ENCODE results near the gene MAML3. TPM values are rescaled to one million over a fixed set of nuclear protein-coding genes. Genes with fewer than 3 reads are reported as not detected.

MAML3 gene
- total and polyA plus RNA-seq, 12 donors: 1.1 to 4.6 (median 2.6) TPM

GRCh38 chr4:139834226-139834662 lies 319.7 kb downstream of the MAML3 start:
- Histone ChIP-seq H3K4me1 (peaks cover 0 to 27% (median 6%) of the 10 kb centered on the region in 9 donors), H3K27ac (no peak overlapping the region), H3K36me3 (no peaks in the 10 kb centered on the region), H3K27me3 (no peaks in the 10 kb centered on the region), H3K4me3 (no peak overlapping the region), H3K9me3 (no peaks in the 10 kb centered on the region)
- no peak for TF ChIP-seq CTCF (IDR thresholded peaks at IDR 0.05)
- WGBS, 2 donors: 95 to 97% methylated on average over 8 of the region's 8 CpGs
- intact Hi-C loops (cut with DNase I): no loop called here
- DNase-seq (no peak), ATAC-seq (no peak)

GRCh38 chr4:139833151-139833910 lies 320.7 kb downstream of the MAML3 start:
- Histone ChIP-seq H3K4me3 (no peak overlapping the region), H3K27ac (no peak overlapping the region), H3K36me3 (no peaks in the 10 kb centered on the region), H3K4me1 (peaks cover 0 to 19% (median 5%) of the 10 kb centered on the region in 9 donors), H3K9me3 (no peaks in the 10 kb centered on the region), H3K27me3 (no peaks in the 10 kb centered on the region)
- intact Hi-C loops (cut with DNase I): no loop called here
- DNase-seq (no peak), ATAC-seq (no peak)
- 93 to 94% methylated on average over 21 of the region's 21 CpGs for WGBS, 2 donors
- no peak for TF ChIP-seq CTCF (IDR thresholded peaks at IDR 0.05)

GRCh38 chr4:139828966-139829664 lies 324.9 kb downstream of the MAML3 start:
- Histone ChIP-seq H3K27me3 (no peaks in the 10 kb centered on the region), H3K4me3 (no peak overlapping the region), H3K27ac (peak overlapping the region in 2 of 10 donors; percentile 6 to 24), H3K9me3 (no peaks in the 10 kb centered on the region), H3K36me3 (no peaks in the 10 kb centered on the region), H3K4me1 (peaks cover 0 to 33% (median 11%) of the 10 kb centered on the region in 9 donors)
- intact Hi-C loops (cut with DNase I): no loop called here
- no peak for DNase-seq
- no peak for ATAC-seq
- WGBS, 2 donors: 75 to 85% methylated on average over 7 of the region's 7 CpGs
- TF ChIP-seq CTCF (IDR thresholded peaks at IDR 0.05): no peak

DNA sequence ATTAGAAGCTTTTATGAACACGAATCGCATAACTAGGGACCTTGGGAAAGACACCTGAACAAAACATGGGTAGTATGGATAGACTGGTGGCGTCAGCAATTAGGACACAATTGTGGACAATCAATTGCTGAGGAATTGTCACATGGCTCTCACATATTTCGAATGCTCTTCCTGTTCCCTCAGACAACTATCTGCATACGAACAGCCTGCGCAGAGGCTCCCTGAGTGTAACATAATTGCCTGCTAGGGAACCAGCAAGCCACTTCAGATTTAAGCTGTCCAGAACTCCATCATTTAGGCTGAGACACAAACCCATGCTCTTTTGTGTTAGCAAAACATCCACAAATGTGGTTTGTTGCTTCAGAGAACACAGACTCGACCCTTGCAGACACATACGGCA lies 327.6 kb downstream of the MAML3 start:
- Histone ChIP-seq H3K9me3 (no peaks in the 10 kb centered on the region), H3K4me3 (no peak overlapping the region), H3K27ac (peak overlapping the region in 1 of 10 donors; percentile 25), H3K36me3 (no peaks in the 10 kb centered on the region), H3K27me3 (no peaks in the 10 kb centered on the region), H3K4me1 (peaks cover 0 to 36% (median 13%) of the 10 kb centered on the region in 9 donors)
- ATAC-seq (peak in 2 of 8 donors; percentile 28), DNase-seq (no peak)
- intact Hi-C loops (cut with DNase I): no loop called here
- WGBS, 2 donors: 79 to 92% methylated on average over 8 of the region's 8 CpGs
- no peak for TF ChIP-seq CTCF (IDR thresholded peaks at IDR 0.05)

All from heart right ventricle (tissue), 16 donors.